GM12878 (cell line): ENCODE results near the gene CDKN2A. TPM values are rescaled to one million over a fixed set of nuclear protein-coding genes. Genes with fewer than 3 reads are reported as not detected.

ENCODE experiments used
- BACH1 ChIP-seq: fragments of 450-650 bp; IDR thresholded peaks from 2 replicates; pipeline ENCODE4 v1.6.1; 2017; ENCODE audit warnings: mild to moderate bottlenecking, borderline replicate concordance
- BHLHE40 ChIP-seq, 2 experiments: fragments of 450-650 bp in 1 of 2; IDR thresholded peaks; 2 replicates each; pipeline ENCODE4 v1.6.1; 2011 to 2017; ENCODE audit warnings: low read depth in 2 of 2, borderline replicate concordance in 1 of 2, improper control_type of control experiment in 1 of 2, low read length in 1 of 2, mild to moderate bottlenecking in 1 of 2
- MTA3 ChIP-seq: IDR thresholded peaks from 2 replicates; pipeline ENCODE4 v1.6.1; 2012; ENCODE audit warnings: low read length, inconsistent platforms, borderline replicate concordance
- POLR2AphosphoS5 ChIP-seq: IDR thresholded peaks from 2 replicates; pipeline ENCODE4 v1.6.1; 2011; ENCODE audit warnings: mild to moderate bottlenecking, low read length, inconsistent platforms
- RUNX3 ChIP-seq: IDR thresholded peaks from 2 replicates; pipeline ENCODE4 v1.6.1; 2012; ENCODE audit warnings: low read length, inconsistent platforms
- TAF1 ChIP-seq: IDR thresholded peaks from 2 replicates; pipeline ENCODE4 v1.6.1; 2011; ENCODE audit warnings: mild to moderate bottlenecking, low read depth, low read length, borderline replicate concordance
- ZNF622 ChIP-seq: fragments of 450-650 bp; IDR thresholded peaks from 2 replicates; pipeline ENCODE4 v1.6.1; 2017; ENCODE audit warnings: mild to moderate bottlenecking, inconsistent platforms
- polyA plus RNA-seq, 11 experiments: library from polyadenylated mRNA; depleted of rRNA in 4 of 11; unstranded in 6 of 11; stranded (reverse) in 5 of 11; fragments of >200 nt; fragmentation: Nextera tagmentation in 4 of 11; fragmentation: Illumina TruSeq in 1 of 11; extraction: Ambion mirVana in 4 of 11; extraction: Trizol in 1 of 11; gene quantifications; 1 replicate in 1 of 11; 2 replicates in 10 of 11; pipeline versions ENCODE4 v1.2.1 to v1.2.3, GENCODE V29; 2011 to 2016; ENCODE audit warnings: inconsistent platforms in 2 of 11, missing spikeins in 2 of 11, low read depth in 1 of 11
- total RNA-seq, 4 experiments: library from RNA; depleted of rRNA in 3 of 4; stranded (reverse); fragments of >200 nt in 3 of 4; fragmentation: Illumina TruSeq in 1 of 4; extraction: Trizol in 1 of 4; gene quantifications; 2 replicates each; pipeline versions ENCODE4 v1.2.1 to v1.2.3, GENCODE V29; 2013 to 2021
- TF ChIP-seq, protein P1 (sequence below): fragments of 450-650 bp; formaldehyde crosslinking; IDR thresholded peaks from 2 replicates; pipeline ENCODE4 v1.5.0; 2022; ENCODE audit warnings: mild to moderate bottlenecking, missing genetic modification characterization
- TF ChIP-seq, protein P2 (sequence below): fragments of 450-650 bp; IDR thresholded peaks from 2 replicates; pipeline ENCODE4 v1.6.1; 2017; ENCODE audit warnings: mild to moderate bottlenecking, moderate library complexity

The CDKN2A gene
- total and polyA plus RNA-seq, 10 of the 15 experiments (the other 5 are each of a cell fraction or from before 2014, with no cell fraction given) = 0.84 to 41.2 (median 18.4) TPM

DNA sequence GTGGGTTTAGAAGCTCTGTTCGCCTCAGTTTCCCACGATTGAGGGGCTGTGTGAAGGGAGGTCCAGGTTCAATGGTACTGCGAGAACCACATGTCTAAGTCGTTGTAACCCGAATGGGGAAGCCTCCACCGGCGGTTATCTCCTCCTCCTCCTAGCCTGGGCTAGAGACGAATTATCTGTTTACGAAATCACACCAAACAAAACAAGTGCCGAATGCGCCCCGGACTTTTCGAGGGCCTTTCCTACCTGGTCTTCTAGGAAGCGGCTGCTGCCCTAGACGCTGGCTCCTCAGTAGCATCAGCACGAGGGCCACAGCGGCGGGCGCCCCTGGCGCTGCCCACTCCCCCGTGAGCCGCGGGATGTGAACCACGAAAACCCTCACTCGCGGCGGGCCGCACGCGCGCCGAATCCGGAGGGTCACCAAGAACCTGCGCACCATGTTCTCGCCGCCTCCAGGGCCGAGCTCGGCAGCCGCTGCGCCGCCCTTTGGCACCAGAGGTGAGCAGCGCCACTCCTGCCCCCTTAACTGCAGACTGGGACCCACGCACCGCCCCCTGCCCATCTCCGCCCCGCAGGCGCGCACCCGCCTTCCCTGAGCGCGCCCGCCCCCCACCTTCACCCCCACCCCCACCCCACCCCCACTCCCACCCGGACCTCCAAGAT is at the start of gene CDKN2A (continued):
- TF ChIP-seq, protein P1, sequence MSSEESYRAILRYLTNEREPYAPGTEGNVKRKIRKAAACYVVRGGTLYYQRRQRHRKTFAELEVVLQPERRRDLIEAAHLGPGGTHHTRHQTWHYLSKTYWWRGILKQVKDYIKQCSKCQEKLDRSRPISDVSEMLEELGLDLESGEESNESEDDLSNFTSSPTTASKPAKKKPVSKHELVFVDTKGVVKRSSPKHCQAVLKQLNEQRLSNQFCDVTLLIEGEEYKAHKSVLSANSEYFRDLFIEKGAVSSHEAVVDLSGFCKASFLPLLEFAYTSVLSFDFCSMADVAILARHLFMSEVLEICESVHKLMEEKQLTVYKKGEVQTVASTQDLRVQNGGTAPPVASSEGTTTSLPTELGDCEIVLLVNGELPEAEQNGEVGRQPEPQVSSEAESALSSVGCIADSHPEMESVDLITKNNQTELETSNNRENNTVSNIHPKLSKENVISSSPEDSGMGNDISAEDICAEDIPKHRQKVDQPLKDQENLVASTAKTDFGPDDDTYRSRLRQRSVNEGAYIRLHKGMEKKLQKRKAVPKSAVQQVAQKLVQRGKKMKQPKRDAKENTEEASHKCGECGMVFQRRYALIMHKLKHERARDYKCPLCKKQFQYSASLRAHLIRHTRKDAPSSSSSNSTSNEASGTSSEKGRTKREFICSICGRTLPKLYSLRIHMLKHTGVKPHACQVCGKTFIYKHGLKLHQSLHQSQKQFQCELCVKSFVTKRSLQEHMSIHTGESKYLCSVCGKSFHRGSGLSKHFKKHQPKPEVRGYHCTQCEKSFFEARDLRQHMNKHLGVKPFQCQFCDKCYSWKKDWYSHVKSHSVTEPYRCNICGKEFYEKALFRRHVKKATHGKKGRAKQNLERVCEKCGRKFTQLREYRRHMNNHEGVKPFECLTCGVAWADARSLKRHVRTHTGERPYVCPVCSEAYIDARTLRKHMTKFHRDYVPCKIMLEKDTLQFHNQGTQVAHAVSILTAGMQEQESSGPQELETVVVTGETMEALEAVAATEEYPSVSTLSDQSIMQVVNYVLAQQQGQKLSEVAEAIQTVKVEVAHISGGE = no peak
- peak; percentile 75 for TF ChIP-seq BACH1
- 0 out of 2 replicates have a peak, but pooled peaks have one; percentile 5 for TF ChIP-seq TAF1
- no peak for TF ChIP-seq MTA3
- TF ChIP-seq RUNX3 = peak; percentile 38
- TF ChIP-seq, protein P2, sequence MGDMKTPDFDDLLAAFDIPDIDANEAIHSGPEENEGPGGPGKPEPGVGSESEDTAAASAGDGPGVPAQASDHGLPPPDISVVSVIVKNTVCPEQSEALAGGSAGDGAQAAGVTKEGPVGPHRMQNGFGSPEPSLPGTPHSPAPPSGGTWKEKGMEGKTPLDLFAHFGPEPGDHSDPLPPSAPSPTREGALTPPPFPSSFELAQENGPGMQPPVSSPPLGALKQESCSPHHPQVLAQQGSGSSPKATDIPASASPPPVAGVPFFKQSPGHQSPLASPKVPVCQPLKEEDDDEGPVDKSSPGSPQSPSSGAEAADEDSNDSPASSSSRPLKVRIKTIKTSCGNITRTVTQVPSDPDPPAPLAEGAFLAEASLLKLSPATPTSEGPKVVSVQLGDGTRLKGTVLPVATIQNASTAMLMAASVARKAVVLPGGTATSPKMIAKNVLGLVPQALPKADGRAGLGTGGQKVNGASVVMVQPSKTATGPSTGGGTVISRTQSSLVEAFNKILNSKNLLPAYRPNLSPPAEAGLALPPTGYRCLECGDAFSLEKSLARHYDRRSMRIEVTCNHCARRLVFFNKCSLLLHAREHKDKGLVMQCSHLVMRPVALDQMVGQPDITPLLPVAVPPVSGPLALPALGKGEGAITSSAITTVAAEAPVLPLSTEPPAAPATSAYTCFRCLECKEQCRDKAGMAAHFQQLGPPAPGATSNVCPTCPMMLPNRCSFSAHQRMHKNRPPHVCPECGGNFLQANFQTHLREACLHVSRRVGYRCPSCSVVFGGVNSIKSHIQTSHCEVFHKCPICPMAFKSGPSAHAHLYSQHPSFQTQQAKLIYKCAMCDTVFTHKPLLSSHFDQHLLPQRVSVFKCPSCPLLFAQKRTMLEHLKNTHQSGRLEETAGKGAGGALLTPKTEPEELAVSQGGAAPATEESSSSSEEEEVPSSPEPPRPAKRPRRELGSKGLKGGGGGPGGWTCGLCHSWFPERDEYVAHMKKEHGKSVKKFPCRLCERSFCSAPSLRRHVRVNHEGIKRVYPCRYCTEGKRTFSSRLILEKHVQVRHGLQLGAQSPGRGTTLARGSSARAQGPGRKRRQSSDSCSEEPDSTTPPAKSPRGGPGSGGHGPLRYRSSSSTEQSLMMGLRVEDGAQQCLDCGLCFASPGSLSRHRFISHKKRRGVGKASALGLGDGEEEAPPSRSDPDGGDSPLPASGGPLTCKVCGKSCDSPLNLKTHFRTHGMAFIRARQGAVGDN = peak; percentile 33; the same call in 1 of the 2 replicates
- TF ChIP-seq BHLHE40 (IDR thresholded peaks at IDR 0.05; ENCODE audit: borderline replicate concordance in 1 of 2, low read depth in 2 of 2, low read length in 1 of 2) = peak; percentile 21 to 61; a peak in 1 of 4 replicates
- TF ChIP-seq POLR2AphosphoS5 = 0 out of 2 replicates have a peak, but pooled peaks have one; percentile 18
- TF ChIP-seq ZNF622 = no peak
